ENCODE results near the gene ODC1. TPM values are rescaled to one million over a fixed set of nuclear protein-coding genes. Genes with fewer than 3 reads are reported as not detected.
A peak's percentile ranks its signal among the peaks of the same experiment; 100 is the strongest.

Gene ODC1
- total RNA-seq, 2 donors from 2014 or later: 31.9 to 59.7 TPM

GRCh38 chr2:10452956-10453904 lies 5.1 kb upstream of the ODC1 start:
- DNase-seq (no peak), ATAC-seq (no peak)
- no peaks in the 10 kb centered on the region for H3K27me3 ChIP-seq
- WGBS, 2 donors: 88 to 93% methylated on average over 17 of the region's 17 CpGs
- H3K27ac ChIP-seq: peak overlapping the region in 2 of 4 donors; percentile 45 to 56
- H3K9me3 ChIP-seq: no peaks in the 10 kb centered on the region
- TF ChIP-seq POLR2A (IDR thresholded peaks at IDR 0.05) (no peak), CTCF (IDR thresholded peaks at IDR 0.05) (no peak)
- H3K4me3 ChIP-seq: no peak overlapping the region
- H3K36me3 ChIP-seq (replicated peaks in 1 of 2; ENCODE audit: insufficient read depth in 1 of 2, low read depth in 2 of 2): no peaks in the 10 kb centered on the region
- peaks cover 39% of the 10 kb centered on the region for H3K4me1 ChIP-seq
- intact Hi-C loops (cut with DNase I): no loop called here

- intact Hi-C loops (cut with DNase I): no loop called here
- Histone ChIP-seq H3K27ac (peak overlapping the region in 3 of 4 donors; percentile 27 to 56 (median 45)), H3K4me3 (no peak overlapping the region), H3K36me3 (replicated peaks in 1 of 2; ENCODE audit: insufficient read depth in 1 of 2, low read depth in 2 of 2) (no peaks in the 10 kb centered on the region), H3K4me1 (peaks cover 36% of the 10 kb centered on the region), H3K27me3 (no peaks in the 10 kb centered on the region), H3K9me3 (no peaks in the 10 kb centered on the region)
- ATAC-seq (no peak), DNase-seq (peak; percentile 61 to 84 (median 82))
- TF ChIP-seq CTCF (IDR thresholded peaks at IDR 0.05) (no peak), POLR2A (IDR thresholded peaks at IDR 0.05) (no peak)
- WGBS, 2 donors: 35 to 46% methylated on average over 3 of the region's 3 CpGs
Measured at GRCh38 chr2:10452312-10452711, 4.2 kb upstream of the ODC1 start.

- no peaks in the 10 kb centered on the region for H3K36me3 ChIP-seq (replicated peaks in 1 of 2; ENCODE audit: insufficient read depth in 1 of 2, low read depth in 2 of 2)
- no peak for TF ChIP-seq CTCF (IDR thresholded peaks at IDR 0.05)
- no peak for TF ChIP-seq POLR2A (IDR thresholded peaks at IDR 0.05)
- peak overlapping the region in 3 of 4 donors; percentile 27 to 56 (median 45) for H3K27ac ChIP-seq
- intact Hi-C loops (cut with DNase I): no loop called here
- peaks cover 38% of the 10 kb centered on the region for H3K4me1 ChIP-seq
- no peaks in the 10 kb centered on the region for H3K27me3 ChIP-seq
- no peak overlapping the region for H3K4me3 ChIP-seq
- ATAC-seq (no peak), DNase-seq (no peak)
- WGBS, 2 donors: 76 to 89% methylated on average over 6 of the region's 6 CpGs
- no peaks in the 10 kb centered on the region for H3K9me3 ChIP-seq
Measured at GRCh38 chr2:10451819-10452218, 3.7 kb upstream of the ODC1 start.

- Histone ChIP-seq H3K27ac (no peak overlapping the region), H3K9me3 (no peaks in the 10 kb centered on the region), H3K4me3 (no peak overlapping the region), H3K36me3 (replicated peaks in 1 of 2; ENCODE audit: insufficient read depth in 1 of 2, low read depth in 2 of 2) (no peaks in the 10 kb centered on the region), H3K4me1 (peaks cover 54% of the 10 kb centered on the region), H3K27me3 (no peaks in the 10 kb centered on the region)
- intact Hi-C loops (cut with DNase I): no loop called here
- ATAC-seq (no peak), DNase-seq (no peak)
- TF ChIP-seq CTCF (IDR thresholded peaks at IDR 0.05) (no peak), POLR2A (IDR thresholded peaks at IDR 0.05) (peak in 1 of 3 donors; percentile 11)
- WGBS, 2 donors: 66 to 72% methylated on average over 21 to 22 of the region's 22 CpGs
Measured at GRCh38 chr2:10449838-10450691, 1.9 kb upstream of the ODC1 start.
